Ovary (tissue), 3 donors: Measurements from ENCODE around the gene GRID1.

Experiments used
- EP300 ChIP-seq: sonication (generic); formaldehyde crosslinking; IDR thresholded peaks from one replicate; pipeline ENCODE4 v1.6.1; 2017; ENCODE audit warnings: antibody characterized with exemption
- POLR2A ChIP-seq: fragments of 450-650 bp; IDR thresholded peaks from one replicate; pipeline ENCODE4 v1.6.1; 2017; ENCODE audit warnings: antibody characterized with exemption, mild to moderate bottlenecking, moderate library complexity
- TF ChIP-seq, protein P1 (sequence below), 3 donors: fragments of 450-650 bp in 2 of 3; fragments of 200-600 bp in 1 of 3; IDR thresholded peaks; one replicate each; pipeline versions ENCODE4 v1.5.1 to v1.8.0; 2016 to 2022; ENCODE audit warnings: antibody characterized with exemption in 3 of 3, mild to moderate bottlenecking in 1 of 3
- donor health status: DM: no; HTN: no; CAD: no.

DNA sequence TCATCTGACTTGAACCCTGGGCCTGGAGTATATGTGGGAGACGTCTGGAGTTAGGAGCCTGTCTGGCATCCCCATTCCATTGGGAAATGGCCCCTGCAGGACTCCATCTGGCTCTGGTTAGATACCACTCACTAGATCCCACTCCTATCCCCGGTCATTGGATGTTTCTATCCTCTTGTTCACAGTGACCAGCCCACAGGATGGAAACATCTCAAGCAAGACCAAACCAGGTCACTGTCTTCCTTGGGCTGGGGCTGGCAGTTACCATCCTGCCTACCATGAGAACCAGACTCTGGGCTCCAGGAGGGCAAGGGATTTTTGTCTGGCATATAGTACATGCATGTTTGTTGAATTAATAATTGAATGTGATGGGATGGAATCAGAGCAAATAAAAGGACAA lies 415.7 kb downstream of the GRID1 start:
- TF ChIP-seq, protein P1, sequence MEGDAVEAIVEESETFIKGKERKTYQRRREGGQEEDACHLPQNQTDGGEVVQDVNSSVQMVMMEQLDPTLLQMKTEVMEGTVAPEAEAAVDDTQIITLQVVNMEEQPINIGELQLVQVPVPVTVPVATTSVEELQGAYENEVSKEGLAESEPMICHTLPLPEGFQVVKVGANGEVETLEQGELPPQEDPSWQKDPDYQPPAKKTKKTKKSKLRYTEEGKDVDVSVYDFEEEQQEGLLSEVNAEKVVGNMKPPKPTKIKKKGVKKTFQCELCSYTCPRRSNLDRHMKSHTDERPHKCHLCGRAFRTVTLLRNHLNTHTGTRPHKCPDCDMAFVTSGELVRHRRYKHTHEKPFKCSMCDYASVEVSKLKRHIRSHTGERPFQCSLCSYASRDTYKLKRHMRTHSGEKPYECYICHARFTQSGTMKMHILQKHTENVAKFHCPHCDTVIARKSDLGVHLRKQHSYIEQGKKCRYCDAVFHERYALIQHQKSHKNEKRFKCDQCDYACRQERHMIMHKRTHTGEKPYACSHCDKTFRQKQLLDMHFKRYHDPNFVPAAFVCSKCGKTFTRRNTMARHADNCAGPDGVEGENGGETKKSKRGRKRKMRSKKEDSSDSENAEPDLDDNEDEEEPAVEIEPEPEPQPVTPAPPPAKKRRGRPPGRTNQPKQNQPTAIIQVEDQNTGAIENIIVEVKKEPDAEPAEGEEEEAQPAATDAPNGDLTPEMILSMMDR (IDR thresholded peaks at IDR 0.05): no peak
- TF ChIP-seq EP300 (no peak), POLR2A (no peak)
